Activated gamma-delta T cell treated with Interleukin-2 at 50 U/mL for 16 hours (primary cell): ENCODE results near the gene C1D.
"Not testable (repeated sequence)": the region's sequence is repeated elsewhere in the genome, so short reads cannot be mapped to it uniquely, and the experiment has no call there.

Experiments used
- DNase-seq: peaks from one replicate; pipeline ENCODE4 v3.0.0-alpha.2; 2020

C1D gene

DNA sequence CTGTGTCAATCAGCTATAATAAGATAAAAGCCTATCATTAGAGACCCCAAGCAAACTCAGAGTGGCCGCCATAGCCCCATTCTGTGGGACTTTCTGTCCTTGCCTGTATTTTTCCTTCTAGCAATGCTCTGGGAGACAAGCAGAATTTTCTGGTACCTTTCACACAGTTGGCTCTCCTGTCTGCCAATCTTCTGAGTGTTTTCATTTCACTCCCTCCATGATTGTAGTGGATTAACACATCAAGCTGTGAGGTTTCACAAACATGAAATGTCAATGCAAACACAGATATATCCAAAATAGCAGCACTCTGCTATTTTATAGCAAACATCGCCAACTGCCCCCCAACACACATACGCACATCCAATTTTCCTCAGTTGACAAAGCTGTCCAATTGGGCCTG lies 64.9 kb downstream of the C1D start:
- DNase-seq: no peak

DNA sequence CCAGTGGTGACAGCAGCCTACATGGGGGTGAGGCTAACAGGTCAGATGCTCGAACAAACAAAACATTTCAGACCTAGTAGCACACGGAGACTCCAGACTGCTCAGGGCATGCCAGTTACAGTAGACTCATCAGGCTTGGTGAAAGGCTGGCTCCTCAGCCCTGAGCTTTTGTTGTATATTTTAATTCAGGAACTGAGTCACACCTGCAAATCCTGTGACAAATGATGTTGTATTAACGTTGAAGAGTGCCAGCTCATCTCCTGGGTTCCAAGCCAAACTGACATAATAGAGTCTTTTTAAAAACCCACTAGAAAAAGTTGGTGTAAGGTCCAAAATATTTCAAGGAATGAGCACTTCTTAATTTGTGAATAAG lies 65.3 kb downstream of the C1D start:
- DNase-seq: no peak

DNA sequence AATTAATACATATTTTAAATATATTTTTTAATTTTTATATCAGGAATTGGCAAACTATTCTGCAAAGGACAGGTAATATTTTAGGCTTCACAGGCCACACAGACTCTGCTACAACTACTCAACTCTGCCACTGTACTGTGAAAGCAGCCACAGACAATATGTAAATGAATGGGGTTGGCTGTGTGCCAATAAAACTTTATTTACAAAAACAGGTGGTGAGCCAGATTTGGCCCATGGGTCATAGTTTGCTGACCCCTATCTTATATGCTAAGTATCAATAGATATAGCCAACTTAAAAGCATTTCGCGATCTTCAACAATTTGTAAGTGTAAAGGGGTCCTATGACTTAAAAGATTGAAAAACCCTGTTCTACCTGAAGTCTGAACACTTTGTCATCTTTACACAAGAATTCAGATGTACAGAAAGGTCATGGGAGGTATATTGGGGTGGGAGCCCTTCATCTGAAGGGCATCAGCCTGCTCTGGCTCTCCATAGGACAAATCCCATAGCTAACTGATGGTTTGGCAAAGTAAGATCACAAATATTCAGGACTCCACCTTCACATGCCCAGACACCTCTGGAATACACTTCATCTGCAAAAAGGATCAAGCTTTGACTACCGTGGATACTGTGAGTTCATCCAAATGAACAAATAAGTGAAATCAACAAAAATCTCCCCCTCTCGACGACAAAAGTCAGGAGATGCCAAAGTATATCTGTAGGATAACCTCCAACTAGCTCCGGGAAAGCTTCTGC lies 65.9 kb downstream of the C1D start:
- no peak for DNase-seq

DNA sequence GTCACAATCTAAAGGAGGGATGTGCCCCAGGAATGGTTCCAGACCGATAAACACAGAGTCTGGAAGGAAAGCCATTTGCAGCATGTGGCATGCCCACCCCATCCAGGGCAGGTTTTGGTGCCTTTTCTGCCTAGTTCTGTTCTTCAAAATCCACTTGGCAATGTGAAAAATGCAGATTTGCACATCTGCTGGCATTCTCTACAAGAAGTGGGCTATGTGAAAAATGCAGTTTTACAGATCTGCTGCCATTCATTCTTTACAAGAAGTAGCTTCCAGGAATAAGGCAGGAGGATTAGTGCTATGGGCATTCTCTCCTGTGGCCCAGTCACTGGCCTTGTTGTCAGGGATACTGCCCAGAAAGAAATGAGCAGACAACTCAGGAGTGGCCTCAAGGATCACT lies 68.1 kb downstream of the C1D start:
- DNase-seq: no peak

DNA sequence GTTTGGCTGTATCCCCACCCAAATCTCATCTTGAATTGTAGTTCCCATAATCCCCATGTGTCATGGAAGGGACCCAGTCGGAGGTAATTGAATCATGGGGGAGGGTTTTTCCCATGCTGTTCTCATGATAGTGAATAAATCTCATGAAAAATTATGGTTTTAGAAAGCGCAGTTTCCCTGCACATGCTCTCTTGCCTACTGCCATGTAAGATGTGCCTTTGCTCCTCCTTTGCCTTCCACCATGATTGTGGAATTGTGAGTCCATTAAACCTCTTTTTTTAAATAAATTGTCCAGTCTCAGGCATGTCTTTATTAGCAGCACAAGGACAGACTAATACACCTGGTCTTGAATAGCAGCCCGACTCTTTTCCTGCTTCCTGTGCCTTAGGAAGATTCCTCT lies 68.7 kb downstream of the C1D start:
- not testable (repeated sequence) for DNase-seq

DNA sequence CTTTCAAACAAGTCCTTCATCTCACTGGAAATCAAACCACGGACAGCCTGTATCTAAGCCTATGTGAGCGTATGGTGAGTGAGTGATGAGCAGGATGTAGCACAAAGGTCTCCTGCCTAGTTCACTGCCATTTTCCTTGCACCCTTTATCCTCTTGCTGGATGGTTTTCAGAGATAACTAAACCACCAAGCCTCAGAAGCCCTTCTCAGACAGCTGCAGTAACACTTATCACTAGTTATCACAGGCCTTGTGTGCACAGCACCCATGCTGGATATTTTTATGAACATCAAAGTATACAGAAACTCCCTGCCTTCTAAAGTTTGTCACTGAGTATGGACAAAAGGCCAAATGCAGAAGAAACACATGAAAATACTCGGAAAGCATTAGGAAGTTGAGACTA lies 69.5 kb downstream of the C1D start:
- DNase-seq: no peak

DNA sequence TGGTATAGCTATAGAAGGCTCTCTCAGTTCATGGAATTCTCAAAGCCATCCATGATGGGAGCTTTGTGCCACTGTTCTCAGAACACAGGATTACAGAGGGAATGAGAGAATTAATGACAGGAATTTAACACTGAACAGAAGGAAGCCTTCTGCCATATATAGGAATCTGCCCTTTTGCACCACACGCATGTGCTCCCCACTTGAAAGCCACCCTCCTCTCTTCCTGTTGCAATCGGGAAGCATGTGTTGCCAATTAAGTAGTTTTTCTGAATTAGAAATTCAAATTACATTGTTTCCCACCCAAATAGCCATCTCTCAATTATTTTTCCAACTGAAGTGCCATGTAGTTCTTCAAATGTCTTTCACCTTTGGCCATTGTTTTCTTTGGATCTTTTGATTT lies 71.3 kb downstream of the C1D start:
- no peak for DNase-seq
